Sigmoid colon (tissue), 4 donors: ENCODE results near the gene CDHR3.

ENCODE experiments used
- POLR2A ChIP-seq, 2 donors: fragments of 450-650 bp; IDR thresholded peaks; one replicate each; pipeline ENCODE4 v1.6.1; 2016; ENCODE audit warnings: antibody characterized with exemption in 2 of 2, mild to moderate bottlenecking in 2 of 2, moderate library complexity in 2 of 2
- POLR2AphosphoS5 ChIP-seq, 4 donors: sonication (generic); formaldehyde crosslinking; IDR thresholded peaks; one replicate each; pipeline ENCODE4 v1.6.1; 2017; ENCODE audit warnings: antibody characterized with exemption in 4 of 4
- TF ChIP-seq, protein P1 (sequence below), 4 experiments: fragments of 450-650 bp in 3 of 4; fragments of 200-600 bp in 1 of 4; IDR thresholded peaks; one replicate each; pipeline ENCODE4 v1.5.1; 2016 to 2019; ENCODE audit warnings: antibody characterized with exemption in 4 of 4, mild to moderate bottlenecking in 3 of 4, moderate library complexity in 2 of 4

GRCh38 chr7:106033735-106034134 lies 70.7 kb downstream of the CDHR3 start:
- TF ChIP-seq POLR2A (IDR thresholded peaks at IDR 0.05) (no peak), POLR2AphosphoS5 (IDR thresholded peaks at IDR 0.05) (no peak)
- TF ChIP-seq, protein P1, sequence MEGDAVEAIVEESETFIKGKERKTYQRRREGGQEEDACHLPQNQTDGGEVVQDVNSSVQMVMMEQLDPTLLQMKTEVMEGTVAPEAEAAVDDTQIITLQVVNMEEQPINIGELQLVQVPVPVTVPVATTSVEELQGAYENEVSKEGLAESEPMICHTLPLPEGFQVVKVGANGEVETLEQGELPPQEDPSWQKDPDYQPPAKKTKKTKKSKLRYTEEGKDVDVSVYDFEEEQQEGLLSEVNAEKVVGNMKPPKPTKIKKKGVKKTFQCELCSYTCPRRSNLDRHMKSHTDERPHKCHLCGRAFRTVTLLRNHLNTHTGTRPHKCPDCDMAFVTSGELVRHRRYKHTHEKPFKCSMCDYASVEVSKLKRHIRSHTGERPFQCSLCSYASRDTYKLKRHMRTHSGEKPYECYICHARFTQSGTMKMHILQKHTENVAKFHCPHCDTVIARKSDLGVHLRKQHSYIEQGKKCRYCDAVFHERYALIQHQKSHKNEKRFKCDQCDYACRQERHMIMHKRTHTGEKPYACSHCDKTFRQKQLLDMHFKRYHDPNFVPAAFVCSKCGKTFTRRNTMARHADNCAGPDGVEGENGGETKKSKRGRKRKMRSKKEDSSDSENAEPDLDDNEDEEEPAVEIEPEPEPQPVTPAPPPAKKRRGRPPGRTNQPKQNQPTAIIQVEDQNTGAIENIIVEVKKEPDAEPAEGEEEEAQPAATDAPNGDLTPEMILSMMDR (IDR thresholded peaks at IDR 0.05) = no peak
